ENCODE measurements around the gene SLC6A16. TPM values are rescaled to one million over a fixed set of nuclear protein-coding genes. Genes with fewer than 3 reads are reported as not detected.

The SLC6A16 gene
- total RNA-seq, 3 donors from 2014 or later = 1.2 to 2.7 (median 2.0) TPM

- H3K4me1 ChIP-seq = peaks cover 0 to 6% of the 10 kb centered on the region in 2 donors
- intact Hi-C loops (cut with DNase I; ENCODE audit: low total_unique reads) = no loop called here
- DNase-seq (ENCODE audit: low spot score in 2 of 2) = peak; percentile 85 to 94
Observed at GRCh38 chr19:49338691-49339300, 13.8 kb upstream of the SLC6A16 start.

GRCh38 chr19:49338023-49338677 lies 13.2 kb upstream of the SLC6A16 start:
- peak; percentile 17 to 51 for DNase-seq (ENCODE audit: low spot score in 2 of 2)
- no peaks in the 10 kb centered on the region for H3K36me3 ChIP-seq
- no peaks in the 10 kb centered on the region for H3K9me3 ChIP-seq
- TF ChIP-seq POLR2A (IDR thresholded peaks at IDR 0.05) (no peak), CTCF (IDR thresholded peaks at IDR 0.05) (no peak), POLR2AphosphoS5 (IDR thresholded peaks at IDR 0.05) (no peak)
- intact Hi-C loops (cut with DNase I; ENCODE audit: low total_unique reads) = no loop called here
- H3K4me1 ChIP-seq = peaks cover 0 to 6% of the 10 kb centered on the region in 2 donors
- peak overlapping the region in 2 of 3 donors; percentile 56 to 68 for H3K4me3 ChIP-seq
- no peaks in the 10 kb centered on the region for H3K27me3 ChIP-seq
- no peak overlapping the region for H3K27ac ChIP-seq

More at GRCh38 chr19:49338691-49339300, 13.8 kb upstream of the SLC6A16 start:
- H3K27ac ChIP-seq = peak overlapping the region; percentile 89 to 93
- H3K9me3 ChIP-seq = no peaks in the 10 kb centered on the region
- no peaks in the 10 kb centered on the region for H3K27me3 ChIP-seq
- TF ChIP-seq POLR2AphosphoS5 (IDR thresholded peaks at IDR 0.05) (no peak), POLR2A (IDR thresholded peaks at IDR 0.05) (no peak), CTCF (IDR thresholded peaks at IDR 0.05) (no peak)
- peak overlapping the region; percentile 32 to 68 (median 56) for H3K4me3 ChIP-seq
- H3K36me3 ChIP-seq = no peaks in the 10 kb centered on the region

- no peaks in the 10 kb centered on the region for H3K9me3 ChIP-seq
- peaks cover 0 to 6% of the 10 kb centered on the region in 2 donors for H3K4me1 ChIP-seq
- no peak overlapping the region for H3K27ac ChIP-seq
- H3K27me3 ChIP-seq = no peaks in the 10 kb centered on the region
- no peak overlapping the region for H3K4me3 ChIP-seq
- TF ChIP-seq POLR2AphosphoS5 (IDR thresholded peaks at IDR 0.05) = no peak
- TF ChIP-seq CTCF (IDR thresholded peaks at IDR 0.05) = no peak
- no peak for TF ChIP-seq POLR2A (IDR thresholded peaks at IDR 0.05)
- DNase-seq (ENCODE audit: low spot score in 2 of 2) = peak; percentile 3 to 15
- no peaks in the 10 kb centered on the region for H3K36me3 ChIP-seq
- intact Hi-C loops (cut with DNase I; ENCODE audit: low total_unique reads) = no loop called here
Observed at GRCh38 chr19:49337267-49338022, 12.5 kb upstream of the SLC6A16 start.

- intact Hi-C loops (cut with DNase I; ENCODE audit: low total_unique reads) = no loop called here
- no peaks in the 10 kb centered on the region for H3K9me3 ChIP-seq
- no peak for TF ChIP-seq POLR2A (IDR thresholded peaks at IDR 0.05)
- no peak for TF ChIP-seq POLR2AphosphoS5 (IDR thresholded peaks at IDR 0.05)
- TF ChIP-seq CTCF (IDR thresholded peaks at IDR 0.05) = no peak
- H3K4me3 ChIP-seq = no peak overlapping the region
- H3K36me3 ChIP-seq = no peaks in the 10 kb centered on the region
- H3K27ac ChIP-seq = no peak overlapping the region
- H3K4me1 ChIP-seq = peaks cover 0 to 6% of the 10 kb centered on the region in 2 donors
- H3K27me3 ChIP-seq = no peaks in the 10 kb centered on the region
- peak; percentile 13 to 40 for DNase-seq (ENCODE audit: low spot score in 2 of 2)
Observed at GRCh38 chr19:49336482-49337266, 11.7 kb upstream of the SLC6A16 start.

All from breast epithelium (tissue), 4 donors.